ENCODE data around the gene RNASEH2A.
"Not testable (repeated sequence)": the region's sequence is repeated elsewhere in the genome, so short reads cannot be mapped to it uniquely, and the experiment has no call there.

RNASEH2A gene

DNA sequence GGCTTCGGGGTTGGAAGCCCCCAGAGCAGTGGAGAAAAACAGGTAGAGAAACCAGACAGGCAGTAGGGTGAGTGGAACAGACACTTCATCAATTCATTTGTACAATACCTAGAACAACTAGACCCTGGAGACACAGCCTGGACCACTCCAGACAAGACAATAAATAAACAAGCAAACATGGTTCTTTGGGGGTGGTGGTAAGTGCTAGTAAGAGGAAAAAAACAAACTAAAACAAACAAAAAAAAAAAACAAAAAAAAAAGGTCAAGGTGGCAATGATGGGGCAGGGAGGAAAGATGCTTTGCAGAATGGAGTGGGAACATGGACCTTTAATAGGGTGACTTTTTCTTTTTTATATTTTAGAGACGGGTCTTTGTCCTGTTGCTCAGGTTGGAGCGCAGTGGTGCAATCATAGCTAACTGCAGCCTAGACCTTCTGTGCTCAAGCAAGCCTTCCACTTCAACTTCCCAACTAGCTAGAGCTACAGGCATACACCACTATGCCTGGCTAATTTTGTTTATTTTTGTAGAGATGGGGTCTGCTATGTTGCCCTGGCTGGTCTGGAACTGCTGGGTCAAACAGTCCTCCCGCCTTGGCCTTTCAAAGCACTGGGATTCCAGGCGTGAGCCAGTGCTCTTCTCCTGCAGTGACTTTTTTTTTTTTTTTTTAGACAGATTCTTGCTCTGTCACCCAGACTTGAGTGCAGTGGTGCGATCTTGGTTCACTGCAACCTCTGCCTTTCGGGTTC lies 12.0 kb upstream of the RNASEH2A start:
- DNase-seq (ENCODE audit: low read depth) = no peak

DNA sequence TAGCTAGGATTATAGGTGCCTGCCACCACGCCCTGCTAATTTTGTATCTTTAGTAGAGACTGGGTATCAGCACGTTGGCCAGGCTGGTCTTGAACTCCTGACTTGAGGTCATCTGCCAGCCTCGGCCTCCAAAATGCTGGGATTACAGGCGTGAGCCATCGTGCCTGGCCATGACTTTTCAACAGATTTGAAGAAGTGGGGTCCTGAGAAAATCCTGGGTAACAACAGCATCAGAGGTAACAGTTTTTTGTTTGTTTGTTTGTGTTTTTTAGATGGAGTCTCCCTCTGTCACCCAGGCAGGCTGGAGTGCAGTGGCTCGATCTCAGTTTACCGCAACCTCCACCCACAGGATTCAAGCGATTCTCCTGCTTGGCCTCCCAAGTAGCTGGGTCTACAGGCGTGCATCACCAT lies 11.4 kb upstream of the RNASEH2A start:
- no peak for DNase-seq (ENCODE audit: low read depth)

DNA sequence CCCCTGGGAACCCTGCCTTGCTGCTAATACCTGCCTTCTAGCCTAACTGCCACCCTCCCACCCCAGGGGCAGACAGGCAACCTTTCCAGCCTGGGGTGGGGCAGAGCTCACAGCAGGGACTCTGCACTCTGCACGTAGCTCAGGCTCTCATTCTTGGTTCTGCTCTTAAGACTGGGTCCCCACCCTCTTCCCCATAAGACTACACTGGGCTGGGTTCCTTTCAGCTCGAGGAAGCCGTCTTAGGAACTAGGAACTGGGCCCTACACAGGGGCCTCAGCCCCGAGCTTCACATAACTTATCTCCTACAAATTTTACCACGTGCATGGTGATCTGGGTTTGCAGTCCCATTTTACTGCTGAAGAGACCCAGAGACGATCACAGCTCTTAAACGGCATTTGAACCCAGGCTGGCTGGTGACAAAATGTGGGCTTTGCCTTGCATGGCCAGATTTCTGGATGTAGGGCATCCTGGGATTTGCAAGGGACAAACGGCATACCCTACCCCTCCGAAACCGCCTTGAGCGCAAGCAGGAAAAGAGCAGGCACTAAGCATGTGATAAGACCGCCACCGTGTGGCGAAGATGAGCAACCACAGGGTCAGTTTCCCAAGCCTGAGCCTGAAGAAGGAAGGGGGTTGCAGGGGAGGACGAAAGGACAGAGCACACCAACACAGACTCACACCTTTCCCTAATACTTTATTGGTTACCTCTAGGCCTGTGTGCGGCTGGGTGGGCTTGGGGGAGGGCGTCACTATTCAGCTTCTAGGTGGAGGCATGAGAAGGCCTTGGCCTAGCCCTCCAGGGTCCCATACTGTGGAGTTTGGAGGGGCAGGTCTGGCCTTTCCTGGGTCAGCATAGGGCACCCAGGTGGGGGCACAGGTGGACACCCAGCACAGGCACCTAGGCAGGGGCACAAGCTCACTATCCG lies 10.0 kb upstream of the RNASEH2A start:
- no peak for DNase-seq (ENCODE audit: low read depth)

DNA sequence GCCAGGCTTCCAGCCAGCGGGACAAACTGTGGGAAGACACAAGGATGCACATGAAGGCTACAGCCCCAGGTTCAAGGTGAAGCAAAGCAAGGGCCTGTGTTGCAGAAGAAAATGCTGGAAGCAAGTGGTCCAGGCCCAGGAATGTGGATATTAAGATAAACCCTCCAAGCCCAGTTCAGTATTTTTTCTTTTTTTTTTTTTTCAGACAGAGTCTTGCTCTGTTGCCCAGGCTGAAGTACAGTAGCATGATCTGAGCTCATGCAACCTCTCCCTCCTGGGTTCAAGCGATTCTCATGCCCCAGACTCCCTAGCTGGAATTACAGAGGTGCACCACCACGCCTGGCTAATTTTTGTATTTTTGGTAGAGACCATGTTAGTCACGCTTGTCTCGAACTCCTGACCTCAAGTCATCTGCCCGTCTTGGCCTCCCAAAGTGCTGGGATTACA lies 9.2 kb upstream of the RNASEH2A start:
- DNase-seq (ENCODE audit: low read depth) = no peak

DNA sequence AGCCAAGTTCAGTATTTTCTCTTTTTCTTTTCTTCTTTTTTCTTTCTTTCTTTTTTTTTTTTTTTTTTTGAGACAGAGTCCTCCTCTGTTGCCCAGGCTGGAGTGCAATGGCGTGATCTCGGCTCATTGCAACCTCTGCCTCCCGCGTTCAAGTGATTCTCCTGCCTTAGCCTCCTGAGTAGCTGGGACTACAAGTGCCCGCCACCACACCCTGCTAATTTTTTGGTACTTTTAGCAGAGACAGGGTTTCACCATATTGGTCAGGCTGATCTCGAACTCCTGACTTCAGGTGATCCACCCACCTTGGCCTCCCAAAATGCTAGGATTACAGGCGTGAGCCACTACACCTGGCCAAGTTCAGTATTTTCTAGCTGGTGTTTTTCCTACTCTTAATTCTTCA lies 8.8 kb upstream of the RNASEH2A start:
- not testable (repeated sequence) for DNase-seq (ENCODE audit: low read depth)

DNA sequence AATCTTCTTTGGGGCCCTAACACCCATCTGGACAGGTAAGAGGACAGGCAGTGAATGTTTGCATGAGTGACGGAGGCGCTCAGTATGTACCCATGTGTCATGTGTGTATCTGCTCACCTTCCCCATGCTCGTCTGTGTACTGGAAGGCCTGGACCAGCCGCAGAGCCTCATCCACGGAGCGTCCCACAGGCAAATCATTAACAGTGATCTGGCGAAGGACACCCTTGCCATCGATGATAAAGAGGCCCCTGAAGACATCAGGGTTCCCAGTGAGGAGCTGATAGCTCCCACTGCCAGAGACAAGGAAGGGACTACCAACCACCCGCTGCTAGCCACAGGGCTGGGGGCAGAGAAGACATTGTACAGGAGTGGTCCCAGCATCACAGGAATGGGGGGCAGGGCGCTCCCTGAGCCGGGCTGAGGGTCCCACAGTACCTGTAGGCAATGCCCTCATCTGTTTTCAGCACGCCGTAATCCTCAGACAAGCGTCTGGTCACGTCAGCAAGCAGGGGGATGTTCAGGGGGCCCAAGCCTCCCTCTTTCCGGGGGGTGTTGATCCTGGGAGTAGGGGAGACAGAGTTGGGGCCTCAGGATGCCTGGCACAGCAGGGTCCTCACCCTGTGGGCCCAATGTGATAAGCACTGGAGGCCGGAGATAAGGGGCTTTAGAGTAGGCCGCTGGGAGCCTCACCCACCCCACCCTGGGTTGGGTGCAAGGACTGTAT lies 6.5 kb upstream of the RNASEH2A start:
- DNase-seq (ENCODE audit: low read depth) = no peak

DNA sequence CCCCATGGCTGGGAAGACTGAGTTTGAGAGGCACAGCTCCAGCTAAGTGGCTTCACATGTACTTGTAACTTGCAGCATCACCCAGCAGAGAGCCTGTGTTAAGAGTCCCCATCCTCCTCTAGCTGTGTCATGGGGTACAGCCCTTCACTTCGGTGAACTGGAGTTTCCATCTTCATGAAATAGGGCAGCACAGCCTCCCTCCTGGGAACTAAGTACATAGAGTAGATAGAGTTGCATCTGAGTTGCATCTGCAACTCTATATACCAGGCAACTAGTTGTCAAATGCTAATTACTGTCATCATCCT lies 6.0 kb upstream of the RNASEH2A start:
- DNase-seq (ENCODE audit: low read depth) = no peak

DNA sequence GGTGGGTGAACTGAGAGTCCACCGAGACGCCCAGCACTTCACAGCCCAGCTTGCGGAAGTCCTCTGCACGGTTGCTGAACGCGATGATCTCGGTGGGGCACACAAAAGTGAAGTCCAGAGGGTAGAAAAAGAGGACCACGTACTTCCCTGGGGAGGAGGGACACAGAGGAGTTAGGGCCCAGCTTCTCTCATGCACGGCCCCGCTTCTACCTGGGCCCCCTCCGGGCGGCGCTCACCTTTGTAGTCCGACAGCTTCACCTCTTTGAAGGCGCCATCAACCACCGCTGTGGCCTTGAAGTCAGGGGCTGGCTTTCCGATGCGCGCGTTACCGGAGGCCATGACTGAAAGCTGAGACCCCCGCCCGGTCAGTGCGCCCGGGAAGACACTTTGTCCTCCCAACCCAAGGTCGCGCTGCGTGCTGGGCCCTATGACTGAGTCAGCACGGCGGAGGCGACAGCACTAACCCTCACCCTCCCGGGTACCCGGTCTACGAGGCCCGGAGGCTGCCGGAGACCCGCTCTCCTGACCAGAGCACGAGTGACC lies 5.4 kb upstream of the RNASEH2A start:
- DNase-seq (ENCODE audit: low read depth) = no peak

DNA sequence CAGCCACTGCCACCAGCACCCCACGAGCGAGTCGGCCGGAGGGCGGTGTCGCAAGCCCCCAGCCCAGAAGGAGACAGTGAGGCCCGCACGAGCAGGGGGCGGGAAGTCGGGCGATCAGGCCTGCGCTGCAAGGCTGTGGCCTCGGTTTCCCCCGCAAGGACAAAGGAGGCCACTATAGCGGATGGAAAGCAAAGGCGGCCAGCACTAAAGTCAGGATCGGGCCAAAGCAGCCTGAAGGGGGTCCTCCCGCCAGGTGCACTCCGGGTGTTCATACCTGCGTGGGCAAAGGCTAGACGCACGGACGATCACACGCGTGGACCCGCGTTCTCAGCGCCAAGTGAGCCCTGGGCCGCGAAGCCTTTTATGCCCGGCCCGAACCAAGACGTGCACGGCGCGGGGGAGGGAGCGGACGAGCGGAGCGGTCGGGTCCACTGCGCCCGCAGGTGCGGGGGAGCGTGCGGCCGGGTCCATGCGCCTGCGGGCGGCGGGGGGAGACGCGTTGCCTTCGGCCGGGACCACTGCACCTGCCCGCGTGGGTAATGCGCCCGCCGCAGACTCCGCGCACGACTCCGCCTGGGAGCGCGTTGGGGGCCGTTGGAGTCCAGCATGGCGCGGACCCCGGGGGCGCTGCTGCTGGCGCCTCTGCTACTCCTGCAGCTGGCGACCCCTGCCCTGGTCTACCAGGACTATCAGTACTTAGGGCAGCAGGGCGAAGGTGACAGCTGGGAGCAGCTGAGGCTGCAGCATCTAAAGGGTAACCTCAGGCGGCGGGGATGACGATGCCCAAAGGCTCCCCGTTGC lies 4.7 kb upstream of the RNASEH2A start, which contains the start of the genes PRDX2 and THSD8:
Gene PRDX2 (minus strand): TSS at position 335 of the 801 bp plus-strand sequence. CDS start 539 bp downstream, outside the sequence.
Gene THSD8 (plus strand): TSS at position 604 of the 801 bp plus-strand sequence. CDS start 3 bp downstream, at position 607.
- peak; percentile 61 for DNase-seq (ENCODE audit: low read depth)

DNA sequence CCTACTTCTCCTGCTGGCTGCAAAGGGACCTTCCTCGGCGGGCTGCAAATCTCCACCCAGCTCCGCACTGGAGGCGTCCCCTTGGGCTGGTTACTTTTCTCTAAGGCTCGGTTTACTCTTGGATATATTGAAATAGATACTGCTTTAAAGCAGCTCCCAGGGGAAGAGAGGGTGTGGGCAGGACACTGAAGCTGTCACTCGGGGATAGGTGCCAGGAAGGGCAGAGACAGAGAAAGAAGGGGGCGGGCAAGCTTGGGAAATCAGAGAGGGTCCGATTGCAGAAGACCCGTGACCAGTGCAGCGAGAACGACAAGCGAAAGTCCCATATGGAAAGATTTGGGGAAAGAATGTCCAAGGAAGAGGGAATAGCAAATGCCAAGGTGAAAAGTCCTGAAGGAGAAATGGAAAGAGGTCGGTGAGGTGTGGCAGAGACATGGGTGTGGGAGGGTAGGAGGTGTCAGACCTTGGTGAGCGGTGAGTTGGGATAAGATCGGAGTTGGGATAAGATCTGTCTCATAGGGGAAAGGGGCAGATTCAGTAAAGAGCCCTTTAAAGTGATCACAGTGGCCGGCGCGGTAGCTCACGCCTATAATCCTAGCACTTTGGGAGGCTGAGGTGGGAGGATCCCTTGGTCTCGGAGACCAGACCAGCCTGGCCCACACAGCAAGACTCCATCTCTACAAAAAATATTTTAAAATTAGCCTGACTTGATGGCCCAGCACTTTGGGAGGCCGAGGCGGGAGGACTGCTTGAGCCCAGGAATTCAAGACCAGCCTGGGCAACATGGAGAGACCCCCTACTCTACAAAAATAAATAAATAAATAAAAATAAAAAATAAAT lies 3.9 kb upstream of the RNASEH2A start:
- no peak for DNase-seq (ENCODE audit: low read depth)

DNA sequence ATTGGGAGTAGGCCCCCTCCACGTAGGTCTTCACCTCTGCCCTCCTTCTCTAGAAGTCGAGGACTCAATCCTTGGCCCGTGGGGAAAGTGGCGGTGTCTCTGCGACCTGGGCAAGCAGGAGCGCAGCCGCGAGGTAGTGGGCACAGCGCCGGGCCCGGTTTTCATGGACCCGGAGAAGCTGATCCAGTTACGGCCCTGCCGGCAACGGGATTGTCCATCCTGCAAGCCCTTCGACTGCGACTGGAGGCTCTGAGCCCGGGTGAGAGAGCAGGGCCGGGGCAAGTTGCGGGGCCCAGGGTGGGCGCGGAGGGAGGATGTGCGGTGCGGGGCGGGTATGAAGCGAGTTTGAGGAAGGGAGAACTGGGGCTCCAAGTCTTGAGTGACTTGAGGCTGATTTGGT lies 2.3 kb upstream of the RNASEH2A start:
- no peak for DNase-seq (ENCODE audit: low read depth)

DNA sequence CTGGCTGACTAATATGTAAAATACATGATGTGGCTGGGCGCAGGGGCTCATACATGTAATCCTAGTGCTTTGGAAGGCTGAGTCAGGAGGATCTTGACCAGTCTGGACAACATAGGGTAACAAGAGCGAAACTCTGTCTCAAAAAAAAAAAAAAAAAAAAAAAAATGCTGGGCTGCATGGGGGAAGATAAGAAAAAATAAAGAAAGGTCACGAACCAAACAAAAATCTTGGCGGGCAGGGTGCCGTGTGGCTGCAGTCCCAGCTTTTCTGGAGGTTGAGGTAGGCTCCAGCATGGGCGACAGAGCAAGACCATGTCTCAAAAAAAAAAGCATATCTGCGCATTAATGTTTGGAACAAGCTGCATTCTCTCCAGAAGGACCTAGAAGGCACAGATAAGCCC lies 8.7 kb downstream of the RNASEH2A start:
- no peak for DNase-seq (ENCODE audit: low read depth)

DNA sequence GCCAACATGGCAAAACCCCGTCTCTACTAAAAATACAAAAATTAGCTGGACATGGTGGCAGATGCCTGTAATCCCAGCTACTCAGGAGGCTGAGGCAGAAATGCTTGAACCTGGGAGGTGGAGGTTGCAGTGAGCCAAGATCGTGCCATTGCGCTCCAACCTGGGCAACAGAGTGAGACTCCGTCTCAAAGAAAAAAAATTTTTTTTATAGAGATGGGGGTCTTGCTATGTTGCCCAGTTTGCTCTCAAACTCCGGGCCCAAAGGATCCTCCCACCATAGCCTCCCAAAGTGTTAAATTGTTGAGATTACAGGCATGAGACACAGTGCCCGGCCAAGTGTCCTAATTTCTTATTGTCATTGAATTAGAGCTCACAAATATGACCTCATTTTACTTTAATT lies 10.8 kb downstream of the RNASEH2A start:
- DNase-seq (ENCODE audit: low read depth) = not testable (repeated sequence)

DNA sequence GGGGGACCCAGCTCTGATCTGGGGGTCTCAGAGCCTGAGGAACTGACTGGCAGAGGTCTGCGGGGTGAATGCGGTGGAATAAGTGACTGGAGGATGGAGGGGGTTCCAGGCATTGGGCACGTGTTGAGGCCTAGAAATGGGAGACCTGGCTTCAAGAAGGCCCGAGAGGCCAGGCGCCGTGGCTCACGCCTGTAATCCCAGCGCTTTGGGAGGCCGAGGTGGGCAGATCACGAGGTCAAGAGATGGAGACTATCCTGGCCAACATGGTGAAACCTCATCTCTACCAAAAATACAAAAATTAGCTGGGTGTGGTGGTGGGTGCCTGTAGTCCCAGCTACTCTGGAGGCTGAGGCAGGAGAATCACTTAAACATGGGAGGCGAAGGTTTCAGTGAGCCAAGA lies 11.4 kb downstream of the RNASEH2A start:
- DNase-seq (ENCODE audit: low read depth) = not testable (repeated sequence)

DNA sequence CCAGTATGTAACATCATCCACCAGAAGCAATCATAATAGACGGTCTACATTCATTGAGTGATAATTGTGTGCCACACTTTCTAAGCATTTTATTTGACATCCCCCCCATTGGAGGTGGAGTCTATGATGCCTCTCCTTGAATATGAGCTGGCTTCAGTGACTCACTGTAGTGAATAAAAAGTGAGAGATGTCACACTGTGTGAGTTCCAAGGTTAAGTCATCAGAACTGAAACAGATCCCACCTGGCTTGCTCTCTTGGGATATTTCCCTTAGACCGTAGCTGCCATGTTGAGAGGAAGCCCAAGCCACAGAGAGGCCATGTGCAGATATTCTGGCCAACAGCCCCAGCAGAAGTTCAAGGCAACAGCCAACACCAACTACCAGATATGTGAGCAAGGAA lies 15.4 kb downstream of the RNASEH2A start:
- no peak for DNase-seq (ENCODE audit: low read depth)

DNA sequence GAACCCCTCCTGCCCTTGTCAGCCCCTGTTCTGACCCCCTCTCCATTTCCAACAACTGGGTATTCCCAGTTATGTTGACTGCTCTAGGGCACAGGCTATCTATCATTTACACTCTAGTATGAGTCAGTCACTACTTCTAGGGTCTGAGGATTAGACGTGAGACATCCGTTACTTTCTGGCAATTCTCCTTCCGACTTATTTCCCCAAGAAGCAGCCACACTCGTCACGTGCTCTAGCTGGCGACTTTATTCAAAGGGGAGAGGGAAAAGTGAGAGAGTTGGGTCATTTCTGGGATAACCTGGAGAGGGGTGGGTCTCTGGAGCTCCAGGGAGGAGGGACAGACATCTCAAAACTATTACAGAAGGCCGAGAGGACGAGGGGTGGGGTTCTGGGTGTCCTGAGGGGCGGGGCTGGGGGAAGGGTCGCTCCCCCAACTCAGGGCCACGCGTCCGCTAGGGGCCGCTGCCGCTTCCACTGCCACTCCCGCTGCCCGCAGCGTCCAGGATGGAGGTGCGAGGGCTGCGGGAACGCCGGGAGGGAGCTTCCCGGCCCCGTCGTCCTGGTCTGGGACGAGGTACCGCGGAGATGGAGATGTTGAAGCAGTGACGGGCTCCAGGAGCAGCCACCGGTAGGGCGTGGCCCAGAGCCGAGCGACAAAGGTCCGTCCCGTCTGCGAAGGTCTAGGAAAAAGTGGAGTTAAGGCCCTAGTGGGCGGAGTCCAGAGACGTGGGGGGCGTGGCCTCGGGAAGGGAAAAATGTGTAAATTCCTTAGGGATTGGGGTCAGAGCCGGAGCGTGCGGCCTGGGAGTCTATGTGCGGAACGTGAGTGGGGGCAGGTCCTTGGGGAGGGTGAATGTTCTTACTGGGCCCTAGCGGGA lies 19.1 kb downstream of the RNASEH2A start:
- DNase-seq (ENCODE audit: low read depth) = no peak

DNA sequence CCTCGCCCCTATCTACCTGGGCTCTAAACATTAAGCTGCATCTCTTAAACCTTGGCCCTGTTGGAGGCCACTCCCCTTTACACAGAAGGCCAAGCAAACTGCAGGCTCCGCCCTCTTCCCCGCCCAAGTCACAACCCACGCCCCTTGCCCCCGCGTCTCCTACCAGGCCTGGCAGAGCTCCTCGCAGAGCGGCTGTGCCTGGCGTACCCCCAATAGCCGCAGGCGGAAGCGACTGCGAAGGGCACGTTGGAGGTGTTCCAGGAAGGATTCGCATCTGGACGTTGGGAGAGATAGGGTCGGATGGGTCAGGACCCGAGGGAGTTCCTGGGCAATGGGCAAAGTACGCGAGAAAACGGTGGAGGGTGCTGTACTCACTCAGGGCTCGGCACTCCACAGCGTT lies 22.1 kb downstream of the RNASEH2A start:
- no peak for DNase-seq (ENCODE audit: low read depth)

DNA sequence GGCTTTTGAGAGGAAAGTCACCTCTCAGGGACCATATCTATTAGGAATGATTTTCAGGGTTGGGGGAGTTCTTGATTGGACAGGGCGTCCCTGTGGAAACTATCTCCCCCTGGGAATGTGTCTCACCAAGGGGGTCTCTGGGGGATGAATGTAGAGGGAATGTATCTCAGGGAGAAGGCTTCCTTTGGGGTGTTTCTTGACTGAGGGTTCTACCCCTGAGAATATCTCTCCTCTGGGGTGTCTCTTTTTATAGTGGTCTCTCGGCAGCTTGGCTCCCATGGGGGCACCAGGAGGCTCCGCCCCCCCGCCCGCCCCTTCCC lies 27.0 kb downstream of the RNASEH2A start:
- DNase-seq (ENCODE audit: low read depth) = no peak

DNA sequence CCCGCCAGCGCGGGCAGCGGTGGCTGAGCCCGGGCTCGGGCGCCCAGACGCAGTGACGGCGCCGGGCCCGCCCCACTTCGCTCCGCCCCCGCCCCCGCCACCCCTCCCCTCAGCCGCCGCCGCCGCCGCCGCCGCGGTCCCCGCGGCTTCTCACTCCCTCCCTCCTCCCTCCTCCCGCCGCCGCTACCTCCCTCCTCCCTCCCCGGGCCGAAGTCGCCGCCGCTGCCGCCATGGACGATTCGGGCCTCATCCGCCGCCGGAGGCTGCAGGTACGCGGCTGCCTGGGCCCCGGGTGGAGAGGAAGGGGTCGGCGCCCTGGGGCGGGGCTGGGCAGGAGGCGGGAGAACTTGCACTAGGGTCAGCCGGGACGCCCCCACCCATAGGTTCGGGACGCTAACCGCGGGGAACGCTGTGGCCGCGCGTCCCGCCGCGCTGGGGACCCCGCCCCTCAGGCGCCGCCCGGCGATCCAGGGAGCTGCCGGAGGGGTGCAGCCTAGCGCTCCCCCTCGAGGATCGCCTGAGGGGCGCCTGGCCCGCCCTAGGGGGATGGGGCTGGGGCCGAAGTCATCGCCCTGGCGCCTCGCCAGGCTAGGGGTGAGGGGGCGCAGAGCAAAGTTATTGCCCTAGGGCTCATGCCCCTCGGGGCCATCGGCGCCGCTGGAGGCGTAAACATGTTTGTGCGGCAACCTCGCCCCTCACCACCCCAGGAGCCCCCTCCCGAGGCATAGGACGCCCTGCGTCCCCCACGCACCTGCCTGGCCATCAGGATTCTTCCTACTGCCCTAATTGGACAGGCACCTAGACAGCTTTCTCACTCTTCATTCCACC lies 27.6 kb downstream of the RNASEH2A start:
- no peak for DNase-seq (ENCODE audit: low read depth)
